LHCN-M2 (cell line): ENCODE data around the gene OPHN1. TPM values are rescaled to one million over a fixed set of nuclear protein-coding genes. Genes with fewer than 3 reads are reported as not detected.
A peak's percentile ranks its signal among the peaks of the same experiment; 100 is the strongest.
"Not testable (repeated sequence)": the region's sequence is repeated elsewhere in the genome, so short reads cannot be mapped to it uniquely, and the experiment has no call there.

Source experiments
- DNase-seq: peaks from one replicate; pipeline ENCODE4 v3.0.0-alpha.2; 2012; ENCODE audit warnings: low read depth
- total RNA-seq: library from RNA; depleted of rRNA; stranded (reverse); fragments of >200 nt; gene quantifications from 2 replicates; pipeline ENCODE4 v1.2.3, GENCODE V29; 2014

Gene OPHN1
- total RNA-seq, 1 experiment from 2014 or later, result 4.5 TPM

GRCh38 chrX:68358679-68359078 is 74.6 kb downstream of the OPHN1 start:
- no peak for DNase-seq

DNA sequence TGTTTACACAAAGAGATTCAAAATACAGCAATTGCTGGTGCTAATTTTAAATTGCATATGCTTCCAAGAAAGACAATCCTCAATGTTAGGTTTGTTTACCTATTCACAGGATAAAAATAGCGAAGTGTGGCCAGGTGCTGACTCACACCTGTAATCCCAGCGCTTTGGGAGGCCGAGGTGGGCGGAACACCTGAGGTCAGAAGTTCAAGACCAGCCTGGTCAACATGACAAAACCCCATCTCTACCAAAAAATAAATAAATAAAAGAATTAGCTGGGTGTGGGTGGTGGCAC is 77.7 kb downstream of the OPHN1 start:
- no peak for DNase-seq

- no peak for DNase-seq
Measured at GRCh38 chrX:68354879-68355628, 78.2 kb downstream of the OPHN1 start.

DNA sequence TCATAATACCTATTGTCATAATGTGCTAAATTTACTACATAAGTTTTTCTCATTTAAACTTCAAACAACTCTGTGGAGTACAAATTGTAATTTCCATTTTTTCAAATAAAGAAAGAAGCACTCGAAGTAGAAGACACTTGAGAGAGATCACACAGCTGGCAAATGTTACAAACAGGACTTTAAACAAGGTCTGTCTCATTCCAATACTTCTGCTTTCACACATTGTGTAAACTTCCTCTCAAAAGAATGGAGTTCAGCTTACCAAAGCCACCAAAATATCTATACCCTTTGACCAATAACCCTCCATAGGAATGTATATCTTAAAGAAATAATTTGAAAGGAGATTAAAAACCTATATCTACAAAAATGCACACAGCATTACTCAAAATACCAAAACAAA is 88.3 kb downstream of the OPHN1 start:
- DNase-seq, result no peak

DNA sequence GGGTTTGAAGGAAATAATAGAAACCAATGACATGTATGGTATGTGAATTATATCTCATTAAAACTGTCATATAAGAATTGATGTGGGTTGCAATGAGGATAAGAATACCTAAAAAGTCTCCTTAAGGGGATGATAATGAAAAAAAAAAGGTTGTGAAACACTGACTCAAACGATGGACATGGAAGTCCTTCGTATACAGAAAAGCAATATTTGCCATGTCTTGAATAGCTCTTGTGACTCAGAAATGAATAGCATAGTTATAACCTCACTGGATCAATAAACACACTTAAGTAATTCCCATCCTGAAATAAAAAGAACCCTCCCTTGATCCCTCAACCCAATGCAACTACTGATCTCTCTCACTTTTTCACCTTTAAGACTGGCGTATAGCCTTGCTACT is 89.7 kb downstream of the OPHN1 start:
- no peak for DNase-seq

DNA sequence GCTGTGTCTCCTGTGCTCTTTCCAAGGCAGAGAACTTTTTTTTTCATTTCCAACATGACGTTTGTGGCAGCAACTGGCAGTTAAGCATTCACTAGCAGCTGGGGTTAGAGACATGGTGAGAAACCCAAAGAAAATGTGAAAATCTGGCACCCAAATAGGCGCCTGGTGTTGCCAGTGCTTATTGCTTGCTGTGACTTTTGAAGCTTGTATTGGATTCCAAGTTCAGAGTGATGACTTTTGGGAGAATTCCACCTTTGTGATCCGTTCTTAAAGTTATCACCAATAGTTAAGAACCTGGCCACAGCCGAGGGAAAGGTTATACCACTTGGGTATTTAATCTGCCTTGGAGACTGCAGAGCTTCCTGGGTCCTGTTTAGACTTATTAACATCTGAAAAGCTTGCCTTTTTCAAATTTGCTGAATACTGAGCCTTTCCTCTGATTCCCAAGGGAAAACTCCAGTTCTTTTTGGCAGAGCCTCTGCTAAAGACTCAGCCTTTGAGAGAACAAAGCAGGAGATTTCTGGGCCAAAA is 101.0 kb downstream of the OPHN1 start:
- peak; percentile 58 for DNase-seq

GRCh38 chrX:68326841-68327240 is 106.5 kb downstream of the OPHN1 start:
- DNase-seq, result not testable (repeated sequence)

DNA sequence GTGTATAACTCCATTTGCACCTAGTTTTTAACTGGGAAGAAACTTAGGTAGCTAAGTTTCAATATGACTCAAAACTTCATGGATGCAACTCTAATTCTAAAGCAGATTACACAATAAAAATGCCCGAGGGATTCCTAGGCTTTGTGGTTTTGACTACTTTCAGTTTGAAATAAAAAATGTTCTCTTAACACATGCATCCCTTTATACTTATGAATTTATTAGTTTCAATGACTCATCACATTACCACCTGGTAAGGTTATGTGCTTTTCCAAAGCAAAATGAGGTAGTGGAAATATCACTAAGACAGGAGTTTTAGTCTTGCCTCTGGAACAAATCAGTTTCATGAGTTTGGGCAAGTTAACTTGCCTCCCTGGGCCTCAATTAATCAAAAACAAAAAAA is 125.5 kb downstream of the OPHN1 start:
- DNase-seq, result peak; percentile 86

- DNase-seq, result peak; percentile 60
Measured at GRCh38 chrX:68304602-68305001, 128.7 kb downstream of the OPHN1 start.

DNA sequence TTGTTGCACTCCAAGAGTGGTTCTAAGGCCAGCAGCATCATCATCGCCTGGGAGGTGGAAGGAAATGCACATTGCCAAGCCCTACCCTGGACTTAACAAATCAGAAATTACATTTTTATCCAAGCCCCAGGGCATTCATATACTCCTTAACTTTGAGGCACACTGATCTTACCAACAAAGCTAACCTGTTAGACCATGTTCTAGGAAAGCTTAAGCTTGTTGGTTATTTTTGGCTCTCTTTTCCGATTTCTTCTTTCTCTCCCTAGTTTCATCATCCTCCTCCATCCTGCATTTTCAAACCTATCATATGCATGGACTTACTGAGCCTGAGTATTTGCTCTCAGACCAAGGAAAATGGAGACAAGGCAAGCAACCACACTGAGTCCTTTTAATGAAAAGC is 133.4 kb downstream of the OPHN1 start:
- DNase-seq, result no peak

- peak; percentile 60 for DNase-seq
Measured at GRCh38 chrX:68292471-68292870, 140.8 kb downstream of the OPHN1 start.

DNA sequence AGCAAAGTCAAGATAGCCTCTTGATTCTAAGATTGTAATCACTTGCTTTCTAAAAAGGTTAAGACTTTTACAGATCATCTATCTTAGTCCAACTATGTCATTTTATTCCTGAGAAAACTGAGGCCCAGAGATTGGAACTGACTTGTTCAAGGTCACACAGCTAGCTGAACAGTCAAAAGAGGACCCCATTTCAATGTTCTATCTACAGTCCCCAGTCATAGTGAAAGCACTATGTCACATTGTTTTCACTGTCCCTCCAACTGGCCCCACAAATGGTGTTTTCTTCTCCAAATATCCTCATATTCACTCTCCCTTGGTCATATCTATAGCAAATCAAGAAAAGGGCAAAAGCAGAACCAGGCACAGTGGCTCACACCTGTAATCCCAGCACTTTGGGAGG is 145.2 kb downstream of the OPHN1 start:
- DNase-seq, result no peak

DNA sequence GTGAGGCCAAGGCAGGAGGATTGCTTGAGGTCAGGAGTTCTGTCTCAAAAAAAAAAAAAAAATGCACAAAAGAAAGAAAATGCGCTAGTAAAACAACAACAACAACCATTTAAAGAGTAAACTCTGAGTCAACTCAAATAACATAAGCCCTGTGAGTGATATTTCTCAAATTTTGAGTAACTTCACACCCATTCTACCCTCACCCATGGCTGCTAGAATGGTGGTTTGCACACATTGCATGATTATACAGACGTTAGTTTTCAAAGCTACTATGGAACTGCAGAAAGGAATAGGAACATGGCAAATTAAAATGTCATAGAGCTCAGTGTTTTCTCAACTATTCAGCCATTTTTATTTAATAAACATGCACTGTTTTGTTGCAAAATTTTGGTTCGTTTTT is 145.9 kb downstream of the OPHN1 start:
- no peak for DNase-seq

DNA sequence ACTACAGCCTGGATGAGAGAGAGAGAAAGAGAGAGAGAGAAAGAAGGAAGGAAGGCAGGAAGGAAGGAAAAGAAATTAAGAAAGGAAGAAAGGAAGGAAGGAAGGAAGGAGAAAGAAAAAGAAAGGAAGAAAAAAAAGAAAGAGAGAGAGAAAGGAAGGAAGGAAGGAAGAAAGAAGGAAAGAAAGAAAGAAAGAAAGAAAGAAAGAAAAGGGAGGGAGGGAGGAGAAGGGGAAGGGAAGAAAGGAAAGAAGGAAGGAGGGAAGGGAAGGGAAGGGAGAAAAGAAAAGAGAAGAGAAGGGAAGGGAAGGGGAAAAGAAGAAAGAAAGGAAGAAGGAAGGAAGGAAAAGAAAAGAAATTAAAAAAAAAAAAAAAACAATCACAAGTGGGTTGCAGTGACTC is 146.3 kb downstream of the OPHN1 start:
- DNase-seq, result no peak

DNA sequence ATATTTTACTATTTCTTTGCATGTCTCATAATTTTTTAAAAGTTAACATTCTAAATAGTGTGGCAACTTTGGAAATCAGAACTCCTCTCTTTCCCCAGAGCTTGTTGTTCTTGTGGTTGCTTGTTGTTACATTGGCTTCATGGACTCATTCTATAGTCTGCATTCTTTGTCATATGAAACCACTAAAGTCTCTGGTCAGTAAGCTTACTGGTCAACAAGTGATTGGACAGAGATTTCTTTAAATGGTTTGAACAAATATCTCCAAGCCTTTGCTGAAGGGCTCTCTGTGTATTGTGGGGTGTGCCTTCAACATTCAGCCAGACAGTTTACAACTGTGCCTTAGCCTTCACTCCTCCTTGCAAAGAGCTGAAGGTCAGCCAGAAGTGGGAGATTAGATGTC is 147.2 kb downstream of the OPHN1 start:
- DNase-seq, result peak; percentile 35

- no peak for DNase-seq
Measured at GRCh38 chrX:68284281-68284904, 148.9 kb downstream of the OPHN1 start.

DNA sequence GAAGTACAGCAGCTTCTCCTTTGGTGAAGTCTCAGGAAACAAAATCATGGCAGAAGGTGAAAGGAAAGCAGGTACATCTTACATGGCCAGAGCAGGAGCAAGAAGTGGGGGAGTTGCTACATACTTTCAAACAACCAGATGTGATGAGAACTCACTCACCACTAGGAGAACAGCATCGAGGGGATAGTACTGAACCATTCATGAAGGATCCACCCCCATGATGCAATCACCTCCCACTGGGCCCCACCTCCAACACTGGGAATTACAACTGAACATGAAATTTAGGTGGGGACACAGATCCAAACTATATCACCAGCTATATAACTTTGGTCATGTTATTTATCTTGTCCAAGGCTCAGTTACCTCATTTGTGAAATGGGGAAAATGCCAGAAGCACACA is 159.4 kb downstream of the OPHN1 start:
- no peak for DNase-seq

GRCh38 chrX:68264793-68265192 is 168.5 kb downstream of the OPHN1 start:
- not testable (repeated sequence) for DNase-seq

DNA sequence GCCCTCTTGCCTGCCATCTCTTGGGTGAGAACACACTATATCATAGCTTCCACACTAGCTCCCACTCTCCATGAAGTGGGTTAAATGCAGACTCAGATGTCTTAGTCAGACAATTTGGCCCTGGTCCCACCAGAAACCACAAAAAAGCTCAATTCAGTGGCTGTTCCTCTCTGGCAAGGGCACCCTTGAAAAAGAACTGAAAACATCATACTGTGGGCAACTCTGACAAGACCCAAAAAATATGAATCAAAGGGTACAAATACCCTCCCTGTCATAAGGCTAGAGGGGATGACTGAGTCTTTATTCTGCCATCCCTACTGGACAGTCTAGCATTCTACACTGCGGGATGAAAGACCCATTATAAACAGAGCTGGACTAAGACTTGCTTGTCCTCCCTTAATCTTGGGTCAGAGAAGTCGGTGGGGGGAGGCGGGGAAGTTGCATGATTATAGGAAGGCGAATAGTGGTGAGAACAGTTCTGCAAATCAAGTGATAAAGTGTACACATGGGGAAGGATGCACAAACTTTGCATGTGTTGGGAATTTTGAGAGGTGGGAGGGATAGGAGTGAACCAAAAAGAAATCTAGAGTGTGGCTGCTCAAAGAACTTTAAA is 172.1 kb downstream of the OPHN1 start:
- peak; percentile 50 for DNase-seq

DNA sequence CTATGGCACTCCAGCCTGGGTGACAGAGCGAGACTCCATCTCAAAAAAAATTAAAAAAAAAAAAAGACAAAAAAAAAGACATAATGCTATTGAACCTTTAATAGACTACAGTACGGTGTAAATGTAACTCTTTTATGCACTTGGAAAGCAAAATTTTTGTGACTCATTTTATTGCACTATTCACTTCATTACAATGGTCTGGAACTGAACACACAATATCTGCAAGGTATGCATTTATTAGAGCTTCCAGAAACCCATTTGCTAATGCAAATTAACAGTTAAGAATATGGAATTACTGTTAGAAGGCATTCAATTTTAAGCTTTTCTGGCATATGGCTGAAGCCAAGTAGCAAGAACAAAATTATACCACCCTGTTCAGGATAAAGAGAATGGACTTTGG is 176.3 kb downstream of the OPHN1 start:
- no peak for DNase-seq

DNA sequence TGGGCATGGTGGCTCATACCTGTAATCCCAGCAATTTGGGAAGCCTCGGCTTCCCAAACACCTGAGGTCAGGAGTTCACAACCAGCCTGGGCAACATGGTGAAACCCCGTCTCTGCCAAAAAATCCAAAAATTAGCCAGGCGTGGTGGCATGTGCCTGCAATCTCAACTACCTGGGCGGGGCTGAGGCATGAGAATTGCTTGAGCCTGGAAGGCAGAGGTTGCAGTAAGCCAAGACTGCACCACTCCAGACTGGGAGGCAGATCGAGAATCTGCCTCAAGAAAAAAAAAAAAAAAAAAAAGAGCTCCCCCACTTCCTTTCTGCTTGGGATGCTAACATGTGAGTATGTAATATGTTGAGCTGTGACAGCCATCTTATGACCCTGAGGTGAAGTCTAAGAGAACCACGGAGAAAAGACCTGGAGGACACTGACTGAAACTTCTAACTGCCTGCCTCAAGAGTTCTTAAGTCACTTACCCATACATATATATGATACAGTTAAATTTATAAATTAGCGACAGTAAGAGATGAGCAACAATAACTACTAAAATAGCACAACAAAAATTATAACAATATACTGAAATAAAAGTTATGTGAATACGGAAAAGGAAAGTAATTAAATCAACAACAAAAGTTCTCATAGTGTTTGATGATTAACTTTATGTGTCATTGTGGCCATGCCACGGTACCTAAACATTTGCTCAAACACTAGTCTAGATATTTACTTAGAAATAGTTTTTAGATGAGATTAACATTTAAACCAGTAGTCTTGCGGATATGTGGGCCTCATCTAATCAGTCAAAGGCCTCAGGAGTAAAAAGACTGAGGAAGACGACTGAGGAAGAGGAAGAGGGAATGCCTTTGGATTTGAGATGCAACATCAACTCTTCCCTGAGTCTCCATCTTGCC is 178.3 kb downstream of the OPHN1 start:
- no peak for DNase-seq

DNA sequence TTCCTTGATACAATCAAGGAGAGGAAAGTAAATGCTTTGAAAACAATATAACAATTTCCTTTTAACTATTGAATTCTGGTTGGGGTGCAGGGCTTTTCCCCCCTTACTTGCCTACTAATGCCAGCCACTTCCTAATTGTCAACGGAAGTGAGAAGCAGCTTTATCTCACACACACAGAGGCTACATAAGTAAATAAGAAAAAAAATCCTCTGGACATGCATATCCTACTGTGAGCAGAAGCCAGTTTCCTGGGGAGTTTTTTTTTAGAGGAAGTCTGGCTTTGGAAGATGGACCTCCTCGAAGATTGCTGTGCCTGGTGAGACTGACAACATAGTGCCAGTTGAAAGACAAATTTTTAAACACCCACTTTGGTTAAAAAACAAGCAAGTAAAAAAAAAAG is 180.6 kb downstream of the OPHN1 start:
- no peak for DNase-seq
